ENCODE results near the gene CACNA1S.

The CACNA1S gene

GRCh38 chr1:201139756-201140155 is 27.5 kb upstream of the CACNA1S start:
- no peak for DNase-seq

GRCh38 chr1:201139306-201139705 is 27.1 kb upstream of the CACNA1S start:
- DNase-seq = no peak

- DNase-seq = no peak
Observed at GRCh38 chr1:201138311-201138840, 26.1 kb upstream of the CACNA1S start.

- no peak for DNase-seq
Observed at GRCh38 chr1:201137579-201138310, 25.5 kb upstream of the CACNA1S start.

GRCh38 chr1:201137024-201137392 is 24.8 kb upstream of the CACNA1S start:
- no peak for DNase-seq

- DNase-seq = no peak
Observed at GRCh38 chr1:201136355-201137023, 24.3 kb upstream of the CACNA1S start.

- no peak for DNase-seq
Observed at GRCh38 chr1:201134405-201134804, 22.2 kb upstream of the CACNA1S start.

- no peak for DNase-seq
Observed at GRCh38 chr1:201131398-201131797, 19.2 kb upstream of the CACNA1S start.

- DNase-seq = no peak
Observed at GRCh38 chr1:201128962-201129361, 16.7 kb upstream of the CACNA1S start.

- no peak for DNase-seq
Observed at GRCh38 chr1:201128476-201128875, 16.2 kb upstream of the CACNA1S start.

GRCh38 chr1:201127755-201128455 is 15.7 kb upstream of the CACNA1S start:
- no peak for DNase-seq

GRCh38 chr1:201126832-201127754 is 14.9 kb upstream of the CACNA1S start, which contains the start of gene ASCL5:
TSS of gene ASCL5 (minus strand) at chr1:201127184. CDS start at chr1:201115372, 11,812 bp downstream.
- no peak for DNase-seq

- DNase-seq = no peak
Observed at GRCh38 chr1:201126463-201126831, 14.2 kb upstream of the CACNA1S start.

GRCh38 chr1:201125800-201126199 is 13.6 kb upstream of the CACNA1S start:
- DNase-seq = no peak

- no peak for DNase-seq
Observed at GRCh38 chr1:201125019-201125418, 12.8 kb upstream of the CACNA1S start.

GRCh38 chr1:201123866-201124265 is 11.6 kb upstream of the CACNA1S start:
- no peak for DNase-seq

- DNase-seq = no peak
Observed at GRCh38 chr1:201122321-201122957, 10.2 kb upstream of the CACNA1S start.

GRCh38 chr1:201119206-201120197 is 7.3 kb upstream of the CACNA1S start:
- DNase-seq = no peak

GRCh38 chr1:201116091-201116490 is 3.9 kb upstream of the CACNA1S start:
- DNase-seq = no peak

- no peak for DNase-seq
Observed at GRCh38 chr1:201115390-201115937, 3.2 kb upstream of the CACNA1S start.

Data from KG1 (cell line).